GM04503 (cell line): ENCODE data around the gene NT5DC3.

Experiments used
- DNase-seq: peaks from one replicate; pipeline ENCODE4 v3.0.0-alpha.2; 2012; ENCODE audit warnings: low read depth

NT5DC3 gene

DNA sequence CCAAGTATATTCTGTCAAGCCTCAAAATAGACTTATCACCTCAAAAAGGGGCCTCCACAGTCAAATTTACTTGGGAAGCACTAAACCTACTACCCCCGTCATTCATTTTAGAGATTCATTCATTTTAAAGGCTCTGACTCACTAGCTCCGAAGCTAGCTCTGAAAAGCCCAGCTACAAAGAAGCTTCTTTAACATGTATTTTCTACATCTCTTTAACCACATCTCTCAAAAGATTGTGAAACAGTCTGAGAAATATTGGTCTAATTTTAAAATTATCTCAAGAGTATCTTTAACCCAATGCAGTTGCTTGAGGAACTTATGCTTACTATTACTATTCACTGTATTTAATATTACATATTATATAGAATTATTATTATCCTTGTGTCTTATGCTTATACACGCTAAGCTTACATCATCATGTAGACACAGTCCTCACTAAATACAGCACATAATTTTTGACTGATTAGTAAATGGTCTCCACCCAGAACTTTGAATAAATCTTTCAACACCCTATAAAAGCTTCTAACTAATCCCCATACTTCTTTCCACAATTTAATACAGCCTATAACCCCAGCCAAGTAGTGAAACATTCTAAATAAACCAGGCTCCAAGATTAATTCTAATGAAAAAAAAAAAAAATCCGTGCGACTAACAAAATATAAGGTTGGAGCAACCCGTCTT is 7.8 kb downstream of the NT5DC3 start:
- peak; percentile 49 for DNase-seq

DNA sequence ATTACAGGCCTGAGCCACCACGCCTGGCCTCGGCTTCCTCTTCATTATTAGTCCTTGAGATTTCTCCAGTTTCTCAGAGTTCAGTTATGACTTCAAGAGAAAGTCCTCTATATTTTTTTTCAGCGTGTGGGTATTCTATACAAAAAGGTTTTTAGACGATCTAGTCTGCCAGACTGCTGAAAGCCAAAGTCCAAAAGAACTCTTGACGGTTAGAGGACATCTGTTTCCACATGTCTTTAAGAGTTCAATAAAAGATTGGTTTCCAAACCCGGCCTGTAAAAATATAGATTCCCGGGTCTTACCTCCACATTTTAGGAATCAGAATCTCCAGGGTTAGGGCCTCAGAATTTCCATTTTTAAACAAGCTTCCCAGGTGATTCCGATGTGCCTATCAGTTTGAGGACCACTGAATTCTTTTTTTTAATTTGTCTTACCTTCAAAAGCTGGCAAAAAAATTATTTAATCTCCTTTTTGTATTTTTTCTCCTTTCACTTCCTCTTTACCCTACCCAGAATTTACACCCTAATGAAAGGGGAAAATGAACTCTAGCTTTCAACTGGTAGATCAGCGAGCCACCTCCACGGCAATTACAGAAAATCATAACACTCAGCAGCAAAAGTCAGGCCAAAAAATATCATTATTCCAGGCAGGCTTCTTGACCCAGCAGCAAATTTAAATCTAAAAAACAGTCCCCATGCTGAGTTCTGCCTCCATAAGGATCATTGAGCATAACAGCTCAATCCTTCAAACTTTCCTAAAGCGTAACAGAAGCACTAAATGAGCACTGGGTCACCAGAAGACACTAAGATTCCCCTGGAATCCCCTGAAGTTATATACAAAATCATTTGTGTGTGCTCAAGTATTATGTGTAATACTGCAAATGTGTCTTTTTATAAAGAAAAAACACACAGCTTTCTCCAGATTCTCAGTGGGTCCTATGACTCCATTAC is 8.7 kb downstream of the NT5DC3 start:
- no peak for DNase-seq

DNA sequence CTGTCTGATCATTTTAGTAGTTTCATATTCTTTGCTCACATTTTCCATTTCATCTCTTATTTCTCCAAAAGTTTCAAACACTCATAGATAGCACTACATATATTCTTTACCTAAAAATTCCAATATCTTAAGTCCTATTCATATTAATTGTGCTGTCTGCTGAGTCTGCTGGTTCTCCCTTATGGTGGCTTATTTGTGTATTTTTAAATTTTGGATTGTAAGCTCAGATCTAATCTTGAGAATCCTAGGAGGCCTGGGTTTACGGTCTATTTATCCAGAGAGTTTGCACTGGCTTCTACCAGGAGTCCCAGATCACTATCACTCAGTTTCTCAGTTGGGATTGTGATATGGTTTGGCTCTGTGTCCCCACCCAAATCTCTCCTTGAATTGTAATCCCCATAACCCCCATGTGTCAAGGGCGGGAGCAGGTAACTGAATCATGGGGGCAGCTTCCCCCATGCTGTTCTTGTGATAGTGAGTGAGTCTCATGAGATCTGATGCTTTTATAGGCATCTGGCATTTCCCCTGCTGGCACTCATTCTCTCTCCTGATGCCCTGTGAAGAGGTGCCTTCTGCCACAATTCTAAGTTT is 10.2 kb downstream of the NT5DC3 start:
- DNase-seq = no peak

DNA sequence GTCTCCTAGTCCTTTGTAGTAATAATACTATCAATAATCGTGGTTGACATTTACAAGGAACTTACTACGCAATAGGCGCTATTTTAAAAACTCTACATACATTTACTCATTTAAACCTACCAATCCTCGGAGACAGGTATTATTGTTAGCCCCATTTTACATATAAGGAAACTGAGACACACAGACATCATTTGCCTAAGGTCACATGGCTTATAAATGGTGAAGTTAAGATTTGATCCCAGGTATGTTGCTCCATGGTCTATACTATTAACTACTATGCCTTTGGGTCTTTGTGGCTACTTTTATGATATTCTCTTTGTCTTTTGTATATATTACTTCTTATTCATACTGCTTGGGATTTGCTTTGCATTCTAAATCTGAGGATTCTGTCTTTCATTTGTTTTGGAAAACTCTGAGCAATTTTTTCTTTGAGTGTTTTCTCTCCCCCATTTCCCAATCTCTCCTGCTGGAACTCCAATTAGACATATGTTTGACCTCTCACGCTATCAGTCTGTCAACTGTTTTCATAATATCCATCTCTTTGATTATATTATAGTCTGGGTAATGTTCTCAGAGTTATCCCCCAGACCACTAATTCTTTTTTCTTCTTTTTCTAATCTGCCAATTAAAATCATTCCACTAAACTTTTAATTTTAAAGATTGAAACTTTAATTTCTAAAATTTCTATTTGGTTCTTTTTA is 10.9 kb downstream of the NT5DC3 start:
- no peak for DNase-seq

DNA sequence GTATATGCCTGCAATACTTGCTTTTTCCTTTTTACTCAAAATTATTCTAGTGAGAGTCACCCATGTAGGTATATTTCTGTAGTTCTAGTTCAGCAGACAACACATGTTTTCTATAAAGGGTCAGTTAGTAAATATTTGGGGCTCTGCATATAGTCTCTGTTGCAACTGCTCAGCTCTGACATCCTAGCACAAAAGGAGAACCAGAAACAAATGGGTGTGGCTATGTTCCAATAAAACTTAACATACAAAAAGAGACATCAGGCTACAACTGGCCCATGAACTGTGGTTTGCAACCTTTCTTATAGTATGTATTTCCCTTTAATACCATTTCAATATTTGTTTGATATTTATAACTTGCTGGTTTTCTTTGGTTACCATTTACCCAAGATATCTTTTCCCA is 11.9 kb downstream of the NT5DC3 start:
- no peak for DNase-seq

DNA sequence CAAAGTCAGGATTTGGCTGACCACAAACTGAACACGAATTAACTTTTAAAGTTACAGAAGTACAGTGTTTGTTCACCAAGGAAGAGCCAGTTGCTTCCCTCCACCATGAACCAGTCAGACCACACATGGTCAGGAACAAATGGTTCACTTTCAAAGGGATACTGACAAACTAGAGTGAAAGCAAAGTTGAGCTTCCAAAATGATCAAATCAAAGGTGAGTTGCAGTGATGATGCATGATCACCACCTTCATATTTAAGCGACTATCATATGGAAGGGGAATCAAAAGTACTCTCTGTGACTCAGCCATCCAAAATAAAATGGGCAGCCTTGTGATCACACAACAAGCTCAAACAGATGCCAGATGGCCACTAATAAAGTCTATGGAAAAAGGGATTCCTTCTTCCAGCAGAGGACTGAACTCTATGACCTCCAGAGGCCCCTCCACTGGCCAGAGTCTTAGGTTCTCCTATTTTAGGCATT is 13.1 kb downstream of the NT5DC3 start:
- no peak for DNase-seq

DNA sequence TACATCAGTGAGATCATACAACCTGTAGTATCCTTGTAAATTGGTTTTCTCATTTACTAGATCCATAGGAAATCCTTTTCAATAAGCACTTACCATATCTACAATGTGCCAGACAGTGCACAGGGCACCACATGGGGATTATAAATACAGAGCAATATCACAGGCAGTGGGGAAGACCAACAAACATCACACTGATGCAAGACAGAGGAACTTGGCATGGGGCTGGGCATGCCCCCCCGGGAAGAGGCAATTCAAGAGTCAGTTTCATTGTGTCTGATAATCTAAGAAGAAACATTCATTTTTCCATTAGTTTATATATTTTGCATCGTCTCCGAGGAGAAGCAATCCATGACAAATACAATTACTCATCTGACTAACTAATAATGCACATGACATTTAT is 16.2 kb downstream of the NT5DC3 start:
- no peak for DNase-seq

DNA sequence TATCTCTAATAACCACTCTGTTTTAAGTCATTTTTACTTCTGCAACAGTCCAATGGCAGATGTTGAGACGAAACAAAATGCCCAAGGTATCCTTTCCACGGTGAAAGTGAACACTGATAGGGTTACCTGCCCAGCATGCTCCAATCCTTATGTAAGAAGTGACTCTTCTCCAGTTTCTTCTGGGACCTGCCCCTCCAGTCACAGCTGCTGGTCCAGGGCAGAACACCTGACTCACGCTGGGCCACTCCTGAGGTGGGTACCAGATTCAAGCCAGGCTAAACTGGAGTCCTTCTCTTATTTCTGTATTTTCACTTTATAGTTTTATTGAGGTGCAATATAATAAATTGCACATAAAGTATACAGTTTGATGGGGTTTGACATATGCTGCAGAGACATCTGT is 16.7 kb downstream of the NT5DC3 start:
- DNase-seq = no peak

DNA sequence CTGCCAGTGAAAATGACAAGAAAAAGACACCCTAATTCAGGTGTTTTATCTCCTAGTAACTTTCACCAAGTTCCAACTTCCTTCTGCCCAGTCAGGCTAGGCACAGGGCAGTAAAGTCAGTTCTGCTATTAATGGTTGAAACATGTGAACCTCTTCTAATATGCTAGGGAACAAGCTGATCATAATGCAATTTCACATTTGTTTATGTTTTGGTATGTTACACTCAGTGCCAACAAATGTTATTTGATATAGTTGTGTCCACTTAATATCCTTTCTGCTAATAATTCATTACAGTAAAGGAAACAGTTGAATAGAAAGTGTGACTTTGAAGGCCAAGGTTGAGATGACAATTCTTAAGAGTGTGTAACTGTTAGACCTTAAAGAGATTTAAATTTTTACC is 17.2 kb downstream of the NT5DC3 start:
- DNase-seq = no peak

DNA sequence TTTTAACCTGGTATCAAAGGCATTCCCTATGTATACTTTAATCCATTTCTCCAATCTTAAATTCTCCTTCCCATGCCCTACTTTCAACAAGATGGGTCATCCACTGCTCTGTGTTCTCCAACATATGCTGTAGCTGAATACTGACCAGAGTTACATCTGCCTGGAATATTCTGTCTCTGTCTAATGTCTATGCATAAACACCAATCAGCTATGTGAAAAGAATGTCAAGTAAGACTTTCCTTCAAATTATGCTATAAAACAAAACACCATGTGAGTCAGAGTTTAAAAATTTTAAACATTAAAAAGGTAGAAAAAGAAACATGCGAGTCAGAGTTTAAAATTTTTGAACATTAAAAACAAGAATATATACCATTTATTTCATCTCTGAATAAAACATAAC is 19.3 kb downstream of the NT5DC3 start:
- no peak for DNase-seq

DNA sequence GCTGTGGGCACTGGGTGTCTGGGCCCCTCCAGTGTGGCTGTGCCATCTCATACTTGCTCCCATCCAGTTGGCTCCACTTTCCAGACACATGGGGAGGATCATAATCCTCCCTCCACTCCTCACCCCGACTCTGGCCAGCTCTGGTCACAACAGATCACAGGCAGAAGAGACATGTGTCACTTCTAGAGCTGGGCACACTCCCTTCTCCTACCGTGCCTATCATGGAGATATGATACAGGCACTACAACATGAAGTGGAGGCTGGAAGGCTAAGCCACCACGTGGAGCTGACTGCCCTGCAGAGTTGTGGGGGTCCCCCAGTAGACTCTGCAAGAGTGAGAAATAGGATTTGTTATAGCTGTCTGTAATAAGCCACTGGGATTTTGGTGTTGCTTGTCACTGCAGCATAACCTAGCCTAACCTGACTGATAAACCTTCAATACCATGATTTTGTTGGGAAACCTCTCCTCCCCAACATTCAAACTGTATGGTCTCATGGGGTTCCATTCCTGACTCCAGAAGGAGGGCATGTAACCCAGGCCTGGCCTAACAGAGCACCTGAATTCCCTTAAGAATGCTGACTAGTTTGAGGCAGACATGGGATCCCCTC is 20.0 kb downstream of the NT5DC3 start:
- DNase-seq = no peak

DNA sequence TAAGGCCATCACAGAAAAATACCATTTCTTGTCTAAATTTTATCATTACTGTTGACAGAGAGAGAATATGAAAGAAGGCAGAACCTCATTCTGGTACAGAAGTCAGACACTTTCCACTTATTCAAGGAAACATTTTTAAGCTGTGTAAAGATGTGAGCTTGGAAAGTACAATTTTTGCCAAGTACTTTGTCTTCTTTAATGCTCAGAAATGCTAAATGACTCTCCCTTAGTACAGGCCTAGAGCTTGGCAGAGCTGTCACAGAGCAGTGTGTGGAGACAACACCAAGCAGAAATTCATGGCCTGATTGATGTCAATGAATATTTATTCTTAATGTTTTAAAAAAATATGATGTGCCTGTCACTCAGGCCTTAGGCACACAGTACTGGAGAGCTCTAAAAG is 20.7 kb downstream of the NT5DC3 start:
- no peak for DNase-seq

DNA sequence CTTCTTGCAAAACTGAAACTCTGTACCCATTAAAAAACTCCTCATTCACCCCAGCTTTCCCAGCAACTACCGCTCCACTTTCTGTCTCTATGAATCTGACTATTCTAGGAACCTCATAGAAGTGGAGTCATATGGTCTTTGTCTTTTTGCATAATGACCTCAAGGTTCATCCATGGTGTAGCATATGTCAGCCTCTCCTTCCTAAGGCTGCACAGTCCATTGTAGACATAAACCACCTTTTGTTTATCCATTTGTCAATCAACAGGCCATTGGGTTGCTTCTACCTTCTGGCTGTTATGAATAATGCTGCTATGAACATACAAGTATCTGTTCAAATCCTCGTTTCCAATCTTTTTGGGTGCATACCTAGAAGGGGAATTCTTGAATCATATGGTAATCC is 21.1 kb downstream of the NT5DC3 start:
- no peak for DNase-seq

DNA sequence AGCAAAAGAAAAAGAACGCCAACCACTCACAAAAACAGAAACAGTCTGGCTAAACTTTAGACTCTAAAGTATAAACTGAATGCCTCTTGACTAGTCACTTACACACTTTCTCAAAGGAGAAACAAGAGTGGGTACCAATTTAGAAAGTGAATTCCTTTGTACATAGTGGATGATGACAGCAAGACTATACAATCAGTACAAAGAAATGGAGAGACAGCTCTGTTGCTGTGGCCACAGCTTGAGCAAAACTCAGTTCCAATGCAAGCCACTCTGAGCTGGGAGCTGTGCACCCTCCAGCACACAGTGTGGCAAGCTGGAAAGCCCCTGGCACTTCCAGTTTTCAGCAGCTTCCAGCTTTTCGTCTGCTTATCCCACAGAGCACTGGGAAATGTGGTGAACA is 21.7 kb downstream of the NT5DC3 start:
- no peak for DNase-seq

DNA sequence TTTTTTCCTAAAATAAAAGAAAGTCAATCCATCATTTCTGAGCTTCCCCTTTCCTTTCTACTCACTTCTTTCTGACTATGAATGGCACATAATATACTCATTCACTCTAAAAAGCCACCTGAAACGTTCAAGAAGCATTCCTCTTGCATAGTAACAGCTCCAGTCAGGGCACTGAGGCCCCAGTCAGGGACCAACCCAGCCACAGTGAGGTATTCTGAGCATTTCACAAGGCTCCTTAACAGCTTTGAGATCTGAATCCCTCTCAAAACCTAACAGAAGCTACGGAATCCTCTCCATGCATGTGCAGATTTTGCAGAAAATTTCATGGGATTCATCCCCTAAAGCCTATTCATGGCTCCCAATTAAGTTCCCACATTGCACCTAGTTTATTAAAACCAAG is 23.2 kb downstream of the NT5DC3 start:
- no peak for DNase-seq

DNA sequence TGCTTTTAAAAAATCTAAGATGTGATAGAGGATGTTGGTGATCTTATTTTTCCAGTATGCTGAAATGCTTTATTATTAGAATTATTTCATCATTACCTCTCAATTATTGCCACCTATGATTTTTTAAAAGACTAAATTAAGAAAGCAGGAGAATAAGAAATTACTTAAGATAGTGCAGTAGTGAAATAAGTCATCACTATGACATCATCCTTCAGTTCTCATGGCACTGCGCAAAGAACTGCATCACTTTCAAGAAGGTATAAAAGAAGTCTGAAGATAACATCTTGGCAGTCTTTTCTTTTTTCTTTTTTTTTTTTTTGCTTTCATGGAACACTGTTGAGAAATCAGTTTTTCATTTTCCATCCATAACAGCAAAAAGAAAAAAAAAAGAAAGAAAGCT is 24.4 kb downstream of the NT5DC3 start:
- no peak for DNase-seq

DNA sequence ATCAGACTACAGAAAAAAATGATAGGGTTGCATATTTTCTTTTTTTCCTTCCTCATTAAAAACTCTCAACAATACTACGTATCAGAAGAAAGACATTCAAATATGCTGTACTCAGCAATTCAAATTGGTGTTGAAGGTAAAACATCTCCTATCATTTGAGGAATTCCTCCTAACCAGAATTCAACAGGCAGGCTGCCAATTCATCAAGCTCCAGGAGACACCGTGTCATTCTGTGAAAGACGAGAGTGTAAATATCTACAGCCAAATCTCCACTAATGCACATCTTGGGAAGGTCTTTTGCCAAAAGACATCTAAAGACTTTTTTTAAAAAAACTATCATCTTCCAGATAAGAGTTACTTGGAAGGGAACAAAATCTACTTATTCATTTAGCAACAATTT is 26.6 kb downstream of the NT5DC3 start:
- DNase-seq = no peak

DNA sequence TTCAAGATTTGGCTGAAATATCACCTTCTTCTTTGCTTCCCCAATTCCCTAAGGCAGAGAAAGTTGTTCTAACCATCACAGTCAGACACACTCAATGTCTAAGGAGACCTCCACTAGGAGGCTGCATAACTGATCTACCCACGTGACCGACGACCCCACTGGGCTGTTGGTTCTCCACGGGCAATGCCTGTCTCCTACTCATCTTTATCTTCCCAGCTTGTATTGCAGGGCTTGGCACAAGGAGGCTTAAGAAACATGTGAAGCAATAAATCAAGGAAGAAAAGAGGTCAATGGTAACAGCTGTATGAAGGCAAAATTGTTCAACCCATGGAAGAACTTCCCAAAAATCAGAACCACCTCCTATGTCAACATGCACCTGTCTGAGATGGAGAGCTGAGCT is 27.1 kb downstream of the NT5DC3 start:
- DNase-seq = no peak

DNA sequence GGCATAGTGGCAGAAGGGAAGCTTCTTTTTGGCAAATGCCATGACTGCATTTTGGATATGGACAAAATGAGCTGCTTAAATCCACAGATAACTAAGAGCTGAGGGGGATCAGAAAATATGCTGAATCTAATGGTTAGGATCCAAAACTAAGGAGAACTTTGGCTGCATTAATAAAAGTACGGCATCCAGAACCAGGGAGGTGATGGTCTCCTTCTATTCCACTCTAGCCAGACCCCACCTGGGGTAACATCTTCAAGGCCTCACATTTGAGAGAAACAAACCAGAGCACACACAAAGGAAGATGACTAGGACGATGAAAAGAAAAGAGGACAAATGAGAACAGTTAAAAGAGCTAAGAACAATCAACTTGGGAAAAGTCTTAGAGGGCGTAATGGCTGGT is 27.6 kb downstream of the NT5DC3 start:
- DNase-seq = no peak

DNA sequence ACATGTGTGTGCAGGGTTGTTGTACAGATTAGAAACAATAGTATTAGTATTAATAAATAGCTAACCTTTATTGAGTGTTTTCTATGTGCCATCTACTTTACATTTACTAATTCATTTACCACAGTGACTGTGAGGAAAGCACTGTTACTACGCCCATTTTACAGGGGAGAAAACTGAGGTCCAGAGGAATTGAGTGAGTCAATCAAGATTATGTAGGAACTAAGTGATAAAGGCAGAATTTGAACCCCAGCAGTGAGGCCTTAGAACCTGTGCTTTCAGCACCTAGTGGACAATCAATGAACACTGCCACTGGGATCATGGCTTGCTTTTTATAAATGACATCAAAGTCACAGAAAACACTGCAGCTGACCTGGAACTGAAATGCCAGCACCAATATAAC is 28.2 kb downstream of the NT5DC3 start:
- DNase-seq = no peak

DNA sequence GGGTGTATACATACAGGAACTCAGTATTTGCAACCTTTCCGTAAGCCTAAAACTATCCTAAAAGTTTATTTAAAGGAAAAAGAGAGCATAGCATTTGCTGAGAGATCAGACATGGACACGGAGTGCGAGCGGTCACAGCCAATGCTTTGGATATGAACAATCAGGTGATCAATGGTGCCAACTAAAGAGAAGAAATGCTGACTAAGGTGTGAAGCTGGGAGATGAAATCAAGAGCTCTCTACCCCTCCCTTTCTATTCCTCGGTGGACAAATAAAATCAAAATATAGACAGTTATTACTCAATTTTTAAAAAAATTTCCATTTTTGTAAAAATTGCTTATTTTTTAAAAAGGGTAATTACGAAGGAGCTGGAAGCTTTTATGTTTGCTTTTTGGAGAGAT is 29.2 kb downstream of the NT5DC3 start:
- no peak for DNase-seq

DNA sequence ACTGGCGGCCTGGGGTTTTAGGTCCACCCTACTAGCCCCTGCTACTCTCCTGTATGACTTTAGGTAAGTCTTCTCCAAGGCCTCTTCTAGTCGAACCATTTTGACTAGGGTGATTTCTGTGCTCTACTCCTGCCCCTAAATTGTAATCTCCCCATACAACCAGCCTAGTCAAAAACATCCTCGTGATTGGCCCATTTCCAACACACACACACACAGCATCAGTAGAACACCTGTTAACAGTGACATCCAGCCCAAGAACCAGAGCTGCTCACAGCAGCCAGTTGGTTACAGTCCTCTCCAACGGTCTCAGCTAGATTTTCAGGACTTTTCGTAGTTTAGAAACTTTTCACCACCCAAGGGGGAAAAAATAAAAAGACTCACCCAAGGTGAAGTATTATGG is 30.9 kb downstream of the NT5DC3 start:
- DNase-seq = no peak
